Amniotic epithelial cell (primary cell): Measurements from ENCODE around the gene F8A3.
"Not testable (repeated sequence)": the region's sequence is repeated elsewhere in the genome, so short reads cannot be mapped to it uniquely, and the experiment has no call there.

Experiments
- DNase-seq: peaks from one replicate; pipeline ENCODE4 v3.0.0-alpha.2; 2010; ENCODE audit warnings: low read depth

The F8A3 gene

GRCh38 chrX:155458471-155458870 is at the start of gene F8A3:
F8A3 (minus strand) TSS chrX:155458620; CDS start chrX:155458600, 20 bp downstream.
- DNase-seq = not testable (repeated sequence)

- DNase-seq = no peak
Measured at GRCh38 chrX:155505296-155505695, 46.9 kb upstream of the F8A3 start.

GRCh38 chrX:155495134-155495533 is 36.7 kb upstream of the F8A3 start:
- DNase-seq = not testable (repeated sequence)

GRCh38 chrX:155491421-155491820 is 33.0 kb upstream of the F8A3 start:
- not testable (repeated sequence) for DNase-seq

GRCh38 chrX:155477136-155477535 is 18.7 kb upstream of the F8A3 start:
- not testable (repeated sequence) for DNase-seq

GRCh38 chrX:155466269-155466938 is 8.0 kb upstream of the F8A3 start:
- not testable (repeated sequence) for DNase-seq

GRCh38 chrX:155460501-155460900 is 2.1 kb upstream of the F8A3 start:
- not testable (repeated sequence) for DNase-seq

GRCh38 chrX:155457761-155458447 is 516 bp downstream of the F8A3 start:
- not testable (repeated sequence) for DNase-seq

GRCh38 chrX:155441097-155441496 is 17.3 kb downstream of the F8A3 start:
- DNase-seq = no peak

GRCh38 chrX:155435744-155436112 is 22.7 kb downstream of the F8A3 start:
- no peak for DNase-seq

- DNase-seq = no peak
Measured at GRCh38 chrX:155434906-155435743, 23.3 kb downstream of the F8A3 start.

- DNase-seq = no peak
Measured at GRCh38 chrX:155417769-155418168, 40.7 kb downstream of the F8A3 start.
